Choroid plexus epithelial cell (primary cell): ENCODE results near the gene ZFHX3.

Experiments used
- DNase-seq: peaks from one replicate; pipeline ENCODE4 v3.0.0-alpha.2; 2010; ENCODE audit warnings: low read depth
- H3K4me3 ChIP-seq: 2 replicates; pipeline ENCODE4 v1.5.1; 2011; ENCODE audit warnings: low read depth, mild to moderate bottlenecking, control low read depth, low read length, moderate library complexity
- TF ChIP-seq, protein P1 (sequence below): conservative IDR thresholded peaks from 2 replicates; pipeline ENCODE4 v1.5.1; 2011; ENCODE audit warnings: low read depth, mild to moderate bottlenecking, control low read depth, inconsistent platforms, low read length, moderate library complexity

The ZFHX3 gene

DNA sequence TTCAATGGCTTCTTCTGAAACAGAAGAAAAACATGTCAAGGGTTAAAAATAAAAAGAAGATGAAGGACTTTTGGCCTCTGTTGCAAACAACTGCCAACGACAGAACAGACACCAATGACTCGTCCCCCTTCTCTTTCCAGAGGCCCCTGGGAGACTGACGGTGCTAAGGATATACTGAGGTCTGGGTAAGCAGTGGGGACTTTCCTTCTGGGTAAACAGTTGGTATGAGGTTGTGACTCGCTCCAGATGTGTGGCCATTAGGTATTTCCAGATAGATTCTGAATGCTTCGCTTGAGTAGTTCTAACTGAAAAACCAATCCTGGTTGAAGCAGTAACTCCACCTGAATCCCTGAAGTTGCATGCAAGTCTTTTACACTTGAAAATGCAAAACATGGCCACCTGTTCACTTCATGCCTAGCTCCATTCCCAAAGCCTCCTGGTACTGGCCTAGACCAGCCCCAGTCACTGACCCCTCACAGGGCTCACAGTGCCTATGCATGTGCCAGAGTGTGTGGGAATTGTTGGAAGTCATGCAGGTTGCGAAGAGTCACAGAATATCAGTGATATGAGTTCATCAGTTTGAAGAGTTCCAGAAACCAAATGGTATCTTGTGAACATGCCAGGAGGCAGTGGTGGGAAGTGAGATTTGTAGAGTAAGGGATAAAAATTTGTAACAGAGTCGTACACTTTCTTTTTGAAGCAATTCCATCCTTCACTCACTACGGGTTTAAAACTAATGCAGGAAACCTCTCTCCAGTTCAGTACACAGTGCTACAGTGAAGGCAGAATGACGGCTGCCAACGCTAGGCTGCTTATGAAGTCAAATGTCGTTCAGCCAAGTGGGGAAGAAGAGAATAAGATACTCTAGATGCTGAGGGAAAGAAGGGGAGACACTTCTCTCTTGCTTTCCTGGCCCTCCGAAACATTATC lies 217.8 kb downstream of the ZFHX3 start:
- TF ChIP-seq, protein P1, sequence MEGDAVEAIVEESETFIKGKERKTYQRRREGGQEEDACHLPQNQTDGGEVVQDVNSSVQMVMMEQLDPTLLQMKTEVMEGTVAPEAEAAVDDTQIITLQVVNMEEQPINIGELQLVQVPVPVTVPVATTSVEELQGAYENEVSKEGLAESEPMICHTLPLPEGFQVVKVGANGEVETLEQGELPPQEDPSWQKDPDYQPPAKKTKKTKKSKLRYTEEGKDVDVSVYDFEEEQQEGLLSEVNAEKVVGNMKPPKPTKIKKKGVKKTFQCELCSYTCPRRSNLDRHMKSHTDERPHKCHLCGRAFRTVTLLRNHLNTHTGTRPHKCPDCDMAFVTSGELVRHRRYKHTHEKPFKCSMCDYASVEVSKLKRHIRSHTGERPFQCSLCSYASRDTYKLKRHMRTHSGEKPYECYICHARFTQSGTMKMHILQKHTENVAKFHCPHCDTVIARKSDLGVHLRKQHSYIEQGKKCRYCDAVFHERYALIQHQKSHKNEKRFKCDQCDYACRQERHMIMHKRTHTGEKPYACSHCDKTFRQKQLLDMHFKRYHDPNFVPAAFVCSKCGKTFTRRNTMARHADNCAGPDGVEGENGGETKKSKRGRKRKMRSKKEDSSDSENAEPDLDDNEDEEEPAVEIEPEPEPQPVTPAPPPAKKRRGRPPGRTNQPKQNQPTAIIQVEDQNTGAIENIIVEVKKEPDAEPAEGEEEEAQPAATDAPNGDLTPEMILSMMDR, result no peak
- no peak for DNase-seq
- no peak overlapping the region for H3K4me3 ChIP-seq

DNA sequence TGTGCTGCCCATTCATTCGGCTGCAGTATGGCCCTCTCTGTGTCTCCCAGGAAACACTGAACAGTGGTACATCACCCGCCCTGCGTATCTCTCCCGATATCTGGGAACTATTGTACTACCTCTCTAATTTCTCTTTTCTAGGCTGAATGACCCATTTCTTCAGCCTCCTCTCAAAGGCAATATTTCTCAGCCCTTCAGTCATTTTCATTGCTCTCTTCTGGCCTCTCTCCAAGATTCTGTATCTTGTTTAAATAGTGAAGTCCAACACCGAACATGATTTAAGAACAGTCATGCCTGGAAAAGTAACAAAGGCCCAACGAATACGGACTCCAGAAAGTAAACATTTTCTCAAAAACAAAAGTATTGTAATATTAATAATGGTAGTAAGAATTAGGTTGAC lies 220.1 kb downstream of the ZFHX3 start:
- no peak overlapping the region for H3K4me3 ChIP-seq
- DNase-seq, result no peak
- TF ChIP-seq, protein P1, result no peak

DNA sequence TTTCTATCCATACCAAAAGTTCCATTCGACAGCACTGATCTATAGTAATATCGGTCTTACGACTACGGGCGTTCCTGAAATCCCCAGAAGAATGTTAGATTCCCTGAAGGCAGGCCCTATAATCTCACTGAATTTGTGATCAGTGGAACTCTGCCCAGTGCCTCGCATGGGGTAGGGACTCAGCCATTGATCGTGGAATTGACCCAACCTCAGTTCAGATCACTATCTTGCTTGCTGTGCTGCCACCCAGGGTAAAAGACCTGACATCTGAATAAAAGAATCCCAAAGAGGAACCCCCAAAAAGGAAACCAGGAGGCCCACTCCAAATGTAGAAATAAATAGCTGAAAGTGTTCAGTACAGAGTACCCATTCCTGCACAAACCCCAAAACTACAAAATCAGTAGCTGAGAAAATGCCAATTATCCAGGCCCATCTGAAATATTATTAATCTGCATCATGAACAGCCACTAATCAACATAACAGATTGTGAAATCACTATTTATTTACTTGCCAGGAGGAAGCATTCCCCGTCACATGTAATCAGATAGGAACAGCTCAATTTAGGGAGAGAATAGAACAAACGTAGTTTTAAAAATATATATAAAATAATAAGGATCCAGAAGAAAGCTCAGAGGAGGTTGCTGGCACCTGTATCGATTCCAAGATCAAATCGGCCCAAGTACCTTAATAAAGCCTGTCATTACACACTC lies 221.9 kb downstream of the ZFHX3 start:
- no peak for DNase-seq
- TF ChIP-seq, protein P1, result no peak

DNA sequence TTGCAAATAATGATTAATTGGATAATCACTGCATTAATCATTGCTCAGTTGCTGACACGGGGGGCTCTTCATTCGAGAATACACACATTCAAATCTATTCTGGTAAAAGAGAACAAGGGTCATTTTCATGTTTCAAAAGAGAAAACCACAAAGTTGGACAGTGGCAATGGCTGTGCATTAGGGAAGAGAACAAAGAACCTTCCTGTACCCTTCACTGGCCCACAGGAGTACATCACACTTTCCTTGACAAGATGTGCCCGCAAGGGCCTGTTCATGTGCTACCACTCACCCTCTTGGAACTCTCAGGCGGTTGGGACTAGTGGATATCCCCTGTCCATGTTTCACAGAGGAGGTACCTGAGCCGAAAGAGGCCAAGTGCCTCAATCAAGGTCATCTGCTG lies 223.2 kb downstream of the ZFHX3 start:
- no peak overlapping the region for H3K4me3 ChIP-seq
- no peak for DNase-seq
- TF ChIP-seq, protein P1, result no peak

More for the DNA sequence above, 221.9 kb downstream of the ZFHX3 start:
- no peak overlapping the region for H3K4me3 ChIP-seq

DNA sequence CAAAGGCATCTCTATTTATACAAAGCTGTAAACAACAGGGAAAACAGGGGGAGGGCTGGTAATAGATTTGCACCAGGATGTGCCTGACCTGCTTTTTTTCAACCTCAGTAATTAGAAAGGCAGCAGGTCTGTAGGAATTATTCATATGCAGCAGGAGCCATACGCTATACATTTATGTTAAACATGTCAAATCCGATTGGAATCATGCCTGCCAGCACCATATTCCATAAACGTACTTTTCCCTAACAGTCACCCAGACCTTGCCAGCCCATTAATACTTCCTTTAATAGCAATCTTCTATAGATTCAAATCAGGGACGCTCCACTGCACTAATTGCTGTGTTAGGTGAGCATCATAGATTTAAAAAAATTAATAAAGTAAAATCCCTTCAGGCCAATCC lies 223.9 kb downstream of the ZFHX3 start:
- no peak for DNase-seq
- no peak overlapping the region for H3K4me3 ChIP-seq
- TF ChIP-seq, protein P1, result no peak

DNA sequence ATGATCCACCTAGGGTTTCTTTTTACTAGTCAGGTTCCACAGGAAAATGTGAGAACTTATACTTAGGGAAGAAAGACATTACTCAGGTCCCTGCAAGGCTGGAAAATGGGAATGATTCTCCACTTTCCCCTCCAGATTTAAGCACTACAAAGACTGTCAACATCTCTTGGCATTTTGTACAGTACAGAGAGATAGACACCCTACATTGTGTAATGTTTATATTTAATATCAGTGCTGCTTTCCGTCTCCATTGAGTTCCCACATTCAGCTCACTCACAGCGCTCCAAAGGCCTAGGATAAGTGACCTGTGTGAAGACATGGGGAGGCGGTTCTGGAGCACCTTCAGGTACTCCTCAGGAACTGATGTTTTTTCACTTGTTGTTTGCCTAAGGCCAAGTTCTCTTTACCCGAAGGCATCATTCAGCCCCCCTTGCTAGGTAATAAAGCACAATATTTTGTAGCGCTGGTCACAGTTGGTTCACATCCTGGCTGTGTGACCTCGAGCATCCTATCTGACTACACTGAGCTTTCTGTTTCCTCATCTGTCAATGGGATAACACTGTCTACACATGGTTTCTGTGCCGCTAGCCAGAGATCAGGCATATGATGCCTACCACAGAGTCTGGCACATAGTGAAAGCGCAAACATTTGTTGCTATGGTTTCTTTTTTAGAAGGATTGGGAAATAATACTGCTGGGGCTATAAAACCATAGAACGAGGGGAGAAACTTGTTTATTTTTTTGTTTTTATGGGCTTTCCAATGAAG lies 226.6 kb downstream of the ZFHX3 start:
- TF ChIP-seq, protein P1, result no peak
- no peak for DNase-seq
- no peak overlapping the region for H3K4me3 ChIP-seq
